GM12878 (cell line): ENCODE data around the gene RERE. TPM values are rescaled to one million over a fixed set of nuclear protein-coding genes. Genes with fewer than 3 reads are reported as not detected.

Experiments
- ATAC-seq: fragments of 200-7000 bp; cut with Tn5 transposase; 3 replicates; pipeline ENCODE4 v1.9.1; 2020; ENCODE audit warnings: mild to moderate bottlenecking, moderate library complexity
- BruUV-seq: library from RNA; stranded (reverse); fragments of 400-500 nt; replicated peaks from 2 replicates; lab custom pipeline; 2021; lab: Mats Ljungman, UMichigan
- CTCF ChIA-PET: fragments of 300-600 bp; sonication (Branson Sonifier 250); formaldehyde crosslinking; extraction: SDS; loops from one replicate; lab custom pipeline; 2021; ENCODE audit warnings: inconsistent platforms; lab: Yijun Ruan, JAX
- POLR2A ChIA-PET: fragments of 350-600 bp; formaldehyde crosslinking; extraction: SDS; loops from one replicate; lab custom pipeline; 2021; ENCODE audit warnings: inconsistent platforms; lab: Charles Lee
- RAD21 ChIA-PET: fragments of 300-600 bp; sonication (Branson Sonifier 250); formaldehyde crosslinking; loops from one replicate; lab custom pipeline; 2023; ENCODE audit warnings: antibody characterized with exemption; ENCODE audit not compliant: unreplicated experiment; lab: Charles Lee
- SMC1A ChIA-PET: fragments of 300-600 bp; sonication (Branson Sonifier 250); formaldehyde crosslinking; loops from one replicate; lab custom pipeline; 2023; ENCODE audit not compliant: unreplicated experiment, uncharacterized antibody; lab: Charles Lee
- DNase-seq: peaks from one replicate; pipeline ENCODE4 v3.0.0-alpha.2; 2011; ENCODE audit warnings: low read depth, low spot score
- FAIRE-seq: peaks from 3 replicates; lab custom pipeline; 2011; peaks lifted over from hg19 to GRCh38; lab: Jason Lieb, UNC
- H2AFZ ChIP-seq: 2 replicates; pipeline ENCODE4 v1.6.0; 2011; ENCODE audit warnings: low read depth, low read length, control low read depth; ENCODE audit not compliant: control insufficient read depth
- H3K27ac ChIP-seq: 2 replicates; pipeline ENCODE4 v1.5.1; 2011; ENCODE audit warnings: control low read depth; ENCODE audit not compliant: control insufficient read depth, insufficient read depth
- H3K27me3 ChIP-seq, 2 experiments: replicated peaks in 1 of 2; 2 replicates each; pipeline versions ENCODE4 v1.6.0 to v1.6.1; 2011; ENCODE audit warnings: low read length in 1 of 2; ENCODE audit not compliant: control insufficient read depth in 2 of 2, insufficient read depth in 2 of 2
- H3K36me3 ChIP-seq, 2 experiments: 2 replicates each; pipeline ENCODE4 v1.5.1; 2011; ENCODE audit warnings: low read length in 1 of 2; ENCODE audit not compliant: control insufficient read depth in 2 of 2, insufficient read depth in 2 of 2
- H3K4me1 ChIP-seq: 2 replicates; pipeline ENCODE4 v1.6.1; 2011; ENCODE audit warnings: mild to moderate bottlenecking, low read length, moderate library complexity, mixed read lengths; ENCODE audit not compliant: control insufficient read depth, insufficient read depth
- H3K4me2 ChIP-seq: 2 replicates; pipeline ENCODE4 v1.6.0; 2011; ENCODE audit warnings: control low read depth; ENCODE audit not compliant: control insufficient read depth, insufficient read depth
- H3K4me3 ChIP-seq: fragments of 200-600 bp; sonication (generic); 2 replicates; pipeline ENCODE4 v1.5.1; 2016
- H3K79me2 ChIP-seq: 2 replicates; pipeline ENCODE4 v1.6.0; 2011; ENCODE audit warnings: low read length; ENCODE audit not compliant: control insufficient read depth, insufficient read depth
- H3K9ac ChIP-seq: 2 replicates; pipeline ENCODE4 v1.8.0; 2011; ENCODE audit warnings: low read length, control low read depth, mixed read lengths; ENCODE audit not compliant: control insufficient read depth, insufficient read depth
- H3K9me3 ChIP-seq: replicated peaks from 3 replicates; pipeline ENCODE4 v1.5.1; 2011; ENCODE audit warnings: mild to moderate bottlenecking, low read length; ENCODE audit not compliant: control insufficient read depth, insufficient read depth
- H4K20me1 ChIP-seq: 2 replicates; pipeline ENCODE4 v1.6.0; 2011; ENCODE audit not compliant: control insufficient read depth, insufficient read depth
- GATAD2B ChIP-seq: fragments of 450-650 bp; conservative IDR thresholded peaks from 2 replicates; pipeline ENCODE4 v1.6.1; 2017; ENCODE audit warnings: low read depth, mild to moderate bottlenecking, moderate library complexity
- KLF5 ChIP-seq: fragments of 450-650 bp; IDR thresholded peaks from 2 replicates; pipeline ENCODE4 v1.6.1; 2014; ENCODE audit warnings: mild to moderate bottlenecking; ENCODE audit not compliant: partially characterized antibody
- MYC ChIP-seq: IDR thresholded peaks from 2 replicates; pipeline ENCODE4 v1.6.1; 2011; ENCODE audit warnings: mild to moderate bottlenecking, low read length, moderate library complexity, inconsistent platforms; ENCODE audit not compliant: insufficient read depth, insufficient replicate concordance, insufficient read length, severe bottlenecking
- NFIC ChIP-seq: IDR thresholded peaks from 2 replicates; pipeline ENCODE4 v1.6.1; 2012; ENCODE audit warnings: low read depth, mild to moderate bottlenecking, inconsistent platforms, low read length, moderate library complexity
- RUNX3 ChIP-seq: IDR thresholded peaks from 2 replicates; pipeline ENCODE4 v1.6.1; 2012; ENCODE audit warnings: low read length, inconsistent platforms
- SMAD5 ChIP-seq: IDR thresholded peaks from 2 replicates; pipeline ENCODE4 v1.6.1; 2016; ENCODE audit warnings: antibody characterized with exemption, low read depth
- WGBS: methylation state at CpG from one replicate; pipeline ENCODE4 v1.1.6; 2016; ENCODE audit warnings: low lambda C conversion rate; ENCODE audit not compliant: insufficient replicate concordance, insufficient coverage; ENCODE audit errors: missing lambda C conversion rate; 5-methylcytosine and 5-hydroxymethylcytosine counted together
- in situ Hi-C: fragments of 300-500 bp; cut with MboI; formaldehyde crosslinking; loops from 9 replicates; pipeline ENCODE4 v1.14.3; 2018; ENCODE audit warnings: mixed read lengths
- intact Hi-C: fragments of 100-400 bp; cut with micrococcal nuclease; formaldehyde crosslinking; loops from one replicate; pipeline ENCODE4 v1.14.2; 2022; ENCODE audit not compliant: unreplicated experiment
- polyA plus RNA-seq, 11 experiments: library from polyadenylated mRNA; depleted of rRNA in 4 of 11; unstranded in 6 of 11; stranded (reverse) in 5 of 11; fragments of >200 nt; fragmentation: Nextera tagmentation in 4 of 11; fragmentation: Illumina TruSeq in 1 of 11; extraction: Ambion mirVana in 4 of 11; extraction: Trizol in 1 of 11; gene quantifications; 1 replicate in 1 of 11; 2 replicates in 10 of 11; pipeline versions ENCODE4 v1.2.1 to v1.2.3, GENCODE V29; 2011 to 2016; ENCODE audit warnings: inconsistent platforms in 2 of 11, missing spikeins in 2 of 11, low read depth in 1 of 11
- total RNA-seq, 4 experiments: library from RNA; depleted of rRNA in 3 of 4; stranded (reverse); fragments of >200 nt in 3 of 4; fragmentation: Illumina TruSeq in 1 of 4; extraction: Trizol in 1 of 4; gene quantifications; 2 replicates each; pipeline versions ENCODE4 v1.2.1 to v1.2.3, GENCODE V29; 2013 to 2021
- TF ChIP-seq, protein P1 (sequence below): fragments of 450-650 bp; IDR thresholded peaks from 2 replicates; pipeline ENCODE4 v1.6.1; 2017; ENCODE audit warnings: mild to moderate bottlenecking, moderate library complexity

Gene RERE
- total and polyA plus RNA-seq, 10 of the 15 experiments (the other 5 are each of a cell fraction or from before 2014, with no cell fraction given), result 5.2 to 60.5 (median 20.2) TPM

- TF ChIP-seq GATAD2B (no peak; the same call in 1 of the 2 replicates), KLF5 (no peak), NFIC (no peak; the same call in 1 of the 2 replicates), SMAD5 (no peak)
Observed at GRCh38 chr1:8763888-8764287, 53.6 kb downstream of the RERE start (continued).

GRCh38 chr1:8754993-8755392, 62.4 kb downstream of the RERE start:
- H3K27ac ChIP-seq, result no peak overlapping the region
- no peak overlapping the region for H3K4me2 ChIP-seq
- no peaks in the 10 kb centered on the region; the same call in 2 of the 3 replicates for H3K9me3 ChIP-seq
- CTCF ChIA-PET, result interaction anchor here (1.0 to 1.6 kb wide), 4 partner anchors 26 to 105 kb away, joined by 3 to 5 read pairs (median 4); no protein-coding TSS in a partner anchor
- H3K9ac ChIP-seq, result no peak overlapping the region
- FAIRE-seq, result no peak
- H4K20me1 ChIP-seq, result no peaks in the 10 kb centered on the region
- no peaks in the 10 kb centered on the region for H3K27me3 ChIP-seq
- RAD21 ChIA-PET, result interaction anchor here (1.0 to 1.1 kb wide), 2 partner anchors 27 to 94 kb away, joined by 3 to 4 read pairs; no protein-coding TSS in a partner anchor
- intact Hi-C loops (no loop called here), in situ Hi-C loops (no loop called here)
- no peak overlapping the region for H2AFZ ChIP-seq
- no peaks in the 10 kb centered on the region for H3K36me3 ChIP-seq
- H3K79me2 ChIP-seq, result peaks cover 5% of the 10 kb centered on the region
- 71% methylated on average over 2 of the region's 2 CpGs for WGBS
- no TSS peak for BruUV-seq
- H3K4me1 ChIP-seq, result no peaks in the 10 kb centered on the region; the same call in 1 of the 2 replicates
- H3K4me3 ChIP-seq, result no peak overlapping the region
- TF ChIP-seq RUNX3 (peak; percentile 17; the same call in 1 of the 2 replicates), MYC (no peak)
- TF ChIP-seq, protein P1, sequence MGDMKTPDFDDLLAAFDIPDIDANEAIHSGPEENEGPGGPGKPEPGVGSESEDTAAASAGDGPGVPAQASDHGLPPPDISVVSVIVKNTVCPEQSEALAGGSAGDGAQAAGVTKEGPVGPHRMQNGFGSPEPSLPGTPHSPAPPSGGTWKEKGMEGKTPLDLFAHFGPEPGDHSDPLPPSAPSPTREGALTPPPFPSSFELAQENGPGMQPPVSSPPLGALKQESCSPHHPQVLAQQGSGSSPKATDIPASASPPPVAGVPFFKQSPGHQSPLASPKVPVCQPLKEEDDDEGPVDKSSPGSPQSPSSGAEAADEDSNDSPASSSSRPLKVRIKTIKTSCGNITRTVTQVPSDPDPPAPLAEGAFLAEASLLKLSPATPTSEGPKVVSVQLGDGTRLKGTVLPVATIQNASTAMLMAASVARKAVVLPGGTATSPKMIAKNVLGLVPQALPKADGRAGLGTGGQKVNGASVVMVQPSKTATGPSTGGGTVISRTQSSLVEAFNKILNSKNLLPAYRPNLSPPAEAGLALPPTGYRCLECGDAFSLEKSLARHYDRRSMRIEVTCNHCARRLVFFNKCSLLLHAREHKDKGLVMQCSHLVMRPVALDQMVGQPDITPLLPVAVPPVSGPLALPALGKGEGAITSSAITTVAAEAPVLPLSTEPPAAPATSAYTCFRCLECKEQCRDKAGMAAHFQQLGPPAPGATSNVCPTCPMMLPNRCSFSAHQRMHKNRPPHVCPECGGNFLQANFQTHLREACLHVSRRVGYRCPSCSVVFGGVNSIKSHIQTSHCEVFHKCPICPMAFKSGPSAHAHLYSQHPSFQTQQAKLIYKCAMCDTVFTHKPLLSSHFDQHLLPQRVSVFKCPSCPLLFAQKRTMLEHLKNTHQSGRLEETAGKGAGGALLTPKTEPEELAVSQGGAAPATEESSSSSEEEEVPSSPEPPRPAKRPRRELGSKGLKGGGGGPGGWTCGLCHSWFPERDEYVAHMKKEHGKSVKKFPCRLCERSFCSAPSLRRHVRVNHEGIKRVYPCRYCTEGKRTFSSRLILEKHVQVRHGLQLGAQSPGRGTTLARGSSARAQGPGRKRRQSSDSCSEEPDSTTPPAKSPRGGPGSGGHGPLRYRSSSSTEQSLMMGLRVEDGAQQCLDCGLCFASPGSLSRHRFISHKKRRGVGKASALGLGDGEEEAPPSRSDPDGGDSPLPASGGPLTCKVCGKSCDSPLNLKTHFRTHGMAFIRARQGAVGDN, result no peak
- SMC1A ChIA-PET, result interaction anchor here (0.7 to 1.5 kb wide), 4 partner anchors 9 to 94 kb away, joined by 3 to 8 read pairs (median 4); no protein-coding TSS in a partner anchor
- ATAC-seq, result no peak
- POLR2A ChIA-PET, result interaction anchor here (0.5 to 1.5 kb wide), 3 partner anchors 9 to 29 kb away, joined by 3 to 6 read pairs (median 5); no protein-coding TSS in a partner anchor
- no peak for DNase-seq
